H9 (cell line): ENCODE results near the gene SDK1. TPM values are rescaled to one million over a fixed set of nuclear protein-coding genes. Genes with fewer than 3 reads are reported as not detected.

Experiments
- DNase-seq: peaks from one replicate; pipeline ENCODE4 v3.0.0-alpha.2; 2017
- H2AFZ ChIP-seq: one replicate; pipeline ENCODE4 v1.6.1; 2013; ENCODE audit warnings: mild to moderate bottlenecking, low read length, control low read depth, moderate library complexity
- H2AK5ac ChIP-seq: 2 replicates; pipeline ENCODE4 v1.6.1; 2013; ENCODE audit warnings: low read length, control low read depth, mixed read lengths; ENCODE audit not compliant: insufficient read length
- H2BK120ac ChIP-seq: one replicate; pipeline ENCODE4 v1.6.1; 2013; ENCODE audit warnings: low read depth, mild to moderate bottlenecking, low read length, control low read depth, inconsistent platforms; ENCODE audit not compliant: poor library complexity, severe bottlenecking
- H2BK12ac ChIP-seq: 2 replicates; pipeline ENCODE4 v1.6.1; 2013; ENCODE audit warnings: low read length, control low read depth, mixed read lengths, low read depth; ENCODE audit not compliant: insufficient read length
- H2BK15ac ChIP-seq: 2 replicates; pipeline ENCODE4 v1.6.1; 2013; ENCODE audit warnings: low read depth, low read length, control low read depth
- H2BK20ac ChIP-seq: one replicate; pipeline ENCODE4 v1.6.1; 2013; ENCODE audit warnings: low read depth, mild to moderate bottlenecking, low read length, control low read depth, inconsistent platforms; ENCODE audit not compliant: poor library complexity, severe bottlenecking
- H2BK5ac ChIP-seq: 2 replicates; pipeline ENCODE4 v1.6.1; 2013; ENCODE audit warnings: low read length, control low read depth, mixed read lengths; ENCODE audit not compliant: insufficient read length
- H3K14ac ChIP-seq: 2 replicates; pipeline ENCODE4 v1.6.1; 2013; ENCODE audit warnings: low read length, control low read depth; ENCODE audit not compliant: insufficient read depth
- H3K18ac ChIP-seq: 2 replicates; pipeline ENCODE4 v1.6.1; 2013; ENCODE audit warnings: low read depth, mild to moderate bottlenecking, mixed read lengths, low read length, control low read depth; ENCODE audit not compliant: insufficient read length
- H3K23ac ChIP-seq: 2 replicates; pipeline ENCODE4 v1.6.1; 2013; ENCODE audit warnings: low read length, control low read depth, mixed read lengths, low read depth; ENCODE audit not compliant: insufficient read length
- H3K23me2 ChIP-seq: 2 replicates; pipeline ENCODE4 v1.6.1; 2013; ENCODE audit warnings: low read depth, mild to moderate bottlenecking, mixed read lengths, low read length, control low read depth; ENCODE audit not compliant: insufficient read length, poor library complexity, severe bottlenecking
- H3K27ac ChIP-seq: 2 replicates; pipeline ENCODE4 v1.5.1; 2013; ENCODE audit warnings: low read length, control low read depth, mixed read lengths, low read depth; ENCODE audit not compliant: insufficient read length
- H3K27me3 ChIP-seq: 2 replicates; pipeline ENCODE4 v1.6.1; 2013; ENCODE audit warnings: low read length, control low read depth, inconsistent platforms; ENCODE audit not compliant: insufficient read depth
- H3K4ac ChIP-seq: 2 replicates; pipeline ENCODE4 v1.6.1; 2013; ENCODE audit warnings: low read depth, mild to moderate bottlenecking, control low read depth, inconsistent platforms, low read length, moderate library complexity
- H3K4me1 ChIP-seq: 2 replicates; pipeline ENCODE4 v1.6.1; 2013; ENCODE audit warnings: low read length, control low read depth, inconsistent platforms; ENCODE audit not compliant: insufficient read depth
- H3K4me2 ChIP-seq: 2 replicates; pipeline ENCODE4 v1.6.1; 2013; ENCODE audit warnings: low read length, control low read depth, mixed read lengths; ENCODE audit not compliant: insufficient read length, insufficient read depth
- H3K56ac ChIP-seq: 2 replicates; pipeline ENCODE4 v1.6.1; 2013; ENCODE audit warnings: low read depth, mild to moderate bottlenecking, mixed read lengths, low read length, control low read depth; ENCODE audit not compliant: insufficient read length
- H3K79me1 ChIP-seq: 2 replicates; pipeline ENCODE4 v1.6.1; 2013; ENCODE audit warnings: low read depth, mild to moderate bottlenecking, moderate library complexity, low read length, control low read depth, inconsistent platforms; ENCODE audit not compliant: insufficient read depth, poor library complexity, severe bottlenecking
- H3K79me2 ChIP-seq: 2 replicates; pipeline ENCODE4 v1.6.1; 2013; ENCODE audit warnings: low read length, control low read depth, inconsistent platforms; ENCODE audit not compliant: insufficient read depth
- H3K9ac ChIP-seq: 2 replicates; pipeline ENCODE4 v1.6.1; 2013; ENCODE audit warnings: low read length, control low read depth, mixed read lengths; ENCODE audit not compliant: insufficient read length; ENCODE audit errors: extremely low read depth
- H3K9me3 ChIP-seq: one replicate; pipeline ENCODE4 v1.6.1; 2013; ENCODE audit warnings: low read depth, low read length, inconsistent platforms; ENCODE audit not compliant: control insufficient read depth
- H3T11ph ChIP-seq: one replicate; pipeline ENCODE4 v1.6.1; 2013; ENCODE audit warnings: mild to moderate bottlenecking, low read length, control low read depth, inconsistent platforms
- H4K20me1 ChIP-seq: one replicate; pipeline ENCODE4 v1.6.1; 2013; ENCODE audit not compliant: control insufficient read depth, insufficient read length, insufficient read depth
- H4K5ac ChIP-seq: 2 replicates; pipeline ENCODE4 v1.6.1; 2013; ENCODE audit warnings: low read depth, mild to moderate bottlenecking, mixed read lengths, low read length, control low read depth; ENCODE audit not compliant: insufficient read length
- H4K8ac ChIP-seq: replicated peaks from 2 replicates; pipeline ENCODE4 v1.6.1; 2013; ENCODE audit warnings: low read length, control low read depth, mixed read lengths, low read depth; ENCODE audit not compliant: insufficient read length
- H4K91ac ChIP-seq: 2 replicates; pipeline ENCODE4 v1.6.1; 2013; ENCODE audit warnings: low read depth, mild to moderate bottlenecking, moderate library complexity, mixed read lengths, low read length, control low read depth; ENCODE audit not compliant: insufficient read length
- H3K27ac Mint-ChIP-seq, 3 experiments: 2 replicates in 2 of 3; 3 replicates in 1 of 3; pipeline ENCODE4 v1.8.0; 2020 to 2021; ENCODE audit warnings: mixed read lengths in 3 of 3, mild to moderate bottlenecking in 1 of 3, moderate library complexity in 1 of 3
- H3K27me3 Mint-ChIP-seq: 2 replicates; pipeline ENCODE4 v1.8.0; 2021; ENCODE audit warnings: low read depth, mild to moderate bottlenecking, moderate library complexity, mixed read lengths
- H3K36me3 Mint-ChIP-seq, 3 experiments: 2 replicates in 2 of 3; 3 replicates in 1 of 3; pipeline ENCODE4 v1.8.0; 2020 to 2021; ENCODE audit warnings: low read depth in 3 of 3, mixed read lengths in 3 of 3; ENCODE audit not compliant: insufficient read depth in 1 of 3
- H3K4me1 Mint-ChIP-seq, 2 experiments: 2 replicates each; pipeline ENCODE4 v1.8.0; 2020; ENCODE audit warnings: mixed read lengths in 2 of 2
- H3K4me3 Mint-ChIP-seq, 2 experiments: 2 replicates in 1 of 2; 3 replicates in 1 of 2; pipeline ENCODE4 v1.8.0; 2020 to 2021; ENCODE audit warnings: mild to moderate bottlenecking in 2 of 2, mixed read lengths in 2 of 2, moderate library complexity in 1 of 2
- H3K9me3 Mint-ChIP-seq, 2 experiments: 2 replicates in 1 of 2; 3 replicates in 1 of 2; pipeline ENCODE4 v1.8.0; 2020; ENCODE audit warnings: mild to moderate bottlenecking in 2 of 2, mixed read lengths in 2 of 2, moderate library complexity in 1 of 2
- CTCF ChIP-seq: fragments of 200-600 bp; sonication (generic); conservative IDR thresholded peaks from 3 replicates; pipeline ENCODE4 v1.8.0; 2021; ENCODE audit warnings: antibody characterized with exemption, mild to moderate bottlenecking
- WGBS: extraction: QIAGEN DNeasy Blood & Tissue Kit; methylation state at CpG from one replicate; pipeline ENCODE4 v1.1.7; 2013; ENCODE audit warnings: missing lambda C conversion rate, low lambda C conversion rate, mixed read lengths; ENCODE audit not compliant: insufficient read length; ENCODE audit errors: extremely low coverage; 5-methylcytosine and 5-hydroxymethylcytosine counted together
- total RNA-seq: library from RNA; stranded (reverse); gene quantifications from 2 replicates; pipeline ENCODE4 v1.2.1, GENCODE V29; 2021

Gene SDK1
- total RNA-seq, 1 experiment from 2014 or later, result 8.7 TPM

- no peak overlapping the region for H3K56ac ChIP-seq
Measured at GRCh38 chr7:4222676-4223075, 921.6 kb downstream of the SDK1 start.

More at GRCh38 chr7:4222676-4223075, 921.6 kb downstream of the SDK1 start:
- no peak overlapping the region for H3K27ac ChIP-seq
- H3K36me3 Mint-ChIP-seq, result peaks cover 0 to 5% (median 0%) of the 10 kb centered on the region in 3 experiments; a peak in 2 of 7 replicates
- H2BK5ac ChIP-seq, result no peak overlapping the region
- no peak overlapping the region for H3K4me2 ChIP-seq
- H3K79me2 ChIP-seq, result no peaks in the 10 kb centered on the region
- H4K20me1 ChIP-seq, result no peaks in the 10 kb centered on the region
- H3K27ac Mint-ChIP-seq, result peak overlapping the region in 1 of 3 experiments; percentile 48; a peak in 1 of 7 replicates
- no peaks in the 10 kb centered on the region for H3K23me2 ChIP-seq
- no peak for DNase-seq
- no peaks in the 10 kb centered on the region for H3K9me3 Mint-ChIP-seq
- TF ChIP-seq CTCF, result no peak
- H3K14ac ChIP-seq, result no peak overlapping the region
- no peak overlapping the region for H3K23ac ChIP-seq
- no peaks in the 10 kb centered on the region for H3K79me1 ChIP-seq
- H3K27me3 Mint-ChIP-seq, result no peaks in the 10 kb centered on the region; the same call in 1 of the 2 replicates
- H3K4ac ChIP-seq, result no peak overlapping the region
- peaks cover 0 to 10% of the 10 kb centered on the region in 2 experiments; a peak in 2 of 4 replicates for H3K4me1 Mint-ChIP-seq
- no peaks in the 10 kb centered on the region for H3K9me3 ChIP-seq
- no peak overlapping the region for H4K8ac ChIP-seq
- H2BK12ac ChIP-seq, result no peak overlapping the region
- no peak overlapping the region for H2AFZ ChIP-seq
- no peak overlapping the region for H4K91ac ChIP-seq
- no peak overlapping the region for H3K4me3 Mint-ChIP-seq
- H2BK120ac ChIP-seq, result no peak overlapping the region
- H3K27me3 ChIP-seq, result no peaks in the 10 kb centered on the region
- H3K9ac ChIP-seq, result no peak overlapping the region
- WGBS, result no CpG with 5 or more reads among the region's 5 CpGs
- no peak overlapping the region for H2BK20ac ChIP-seq
- H2BK15ac ChIP-seq, result no peak overlapping the region
- no peaks in the 10 kb centered on the region for H3K4me1 ChIP-seq
- H3T11ph ChIP-seq, result no peak overlapping the region
- no peak overlapping the region for H4K5ac ChIP-seq
- H2AK5ac ChIP-seq, result no peak overlapping the region
- no peak overlapping the region for H3K18ac ChIP-seq
